GM19372 (cell line): ENCODE measurements around the gene HOXD1.

Experiments used
- ATAC-seq: cut with Tn5 transposase; IDR thresholded peaks from one replicate; pipeline ENCODE4 v1.9.1; 2021; ENCODE audit warnings: mild to moderate bottlenecking, low read depth, moderate library complexity; ENCODE audit not compliant: unreplicated experiment

Gene HOXD1

GRCh38 chr2:176152350-176153181, 35.9 kb upstream of the HOXD1 start:
- no peak for ATAC-seq

GRCh38 chr2:176154576-176155252, 33.8 kb upstream of the HOXD1 start:
- no peak for ATAC-seq

- no peak for ATAC-seq
Measured at GRCh38 chr2:176155356-176156044, 33.0 kb upstream of the HOXD1 start.

GRCh38 chr2:176156301-176156806, 32.1 kb upstream of the HOXD1 start:
- ATAC-seq: no peak

GRCh38 chr2:176156807-176157498, 31.5 kb upstream of the HOXD1 start, which contains the start of gene HOXD3:
TSS of gene HOXD3 (plus strand) at chr2:176157307. CDS start at chr2:176169115, 11,808 bp downstream.
- ATAC-seq: no peak

- no peak for ATAC-seq
Measured at GRCh38 chr2:176157499-176158185, 30.8 kb upstream of the HOXD1 start.

GRCh38 chr2:176158186-176158591, 30.3 kb upstream of the HOXD1 start:
- ATAC-seq: no peak

GRCh38 chr2:176158855-176159662, 29.4 kb upstream of the HOXD1 start:
- ATAC-seq: no peak

GRCh38 chr2:176159663-176160250, 28.7 kb upstream of the HOXD1 start:
- no peak for ATAC-seq

GRCh38 chr2:176160251-176160985, 28.1 kb upstream of the HOXD1 start:
- ATAC-seq: no peak

- ATAC-seq: no peak
Measured at GRCh38 chr2:176160986-176161824, 27.3 kb upstream of the HOXD1 start.

- no peak for ATAC-seq
Measured at GRCh38 chr2:176161825-176162626, 26.4 kb upstream of the HOXD1 start.

GRCh38 chr2:176162911-176163671, 25.4 kb upstream of the HOXD1 start:
- no peak for ATAC-seq

GRCh38 chr2:176163672-176164056, 24.8 kb upstream of the HOXD1 start:
- no peak for ATAC-seq

GRCh38 chr2:176164201-176164600, 24.3 kb upstream of the HOXD1 start:
- ATAC-seq: no peak
